Measurements from ENCODE around the gene SLC37A4. TPM values are rescaled to one million over a fixed set of nuclear protein-coding genes. Genes with fewer than 3 reads are reported as not detected.
"Not testable (repeated sequence)": the region's sequence is repeated elsewhere in the genome, so short reads cannot be mapped to it uniquely, and the experiment has no call there.

SLC37A4 gene
- total RNA-seq, 1 experiment from 2014 or later: 49.3 TPM

- no peaks in the 10 kb centered on the region for H3K27me3 ChIP-seq (replicated peaks; ENCODE audit: insufficient read depth, low read depth, low read length, poor library complexity)
- H3K9me3 ChIP-seq (ENCODE audit: low read depth, low read length, poor library complexity, severe bottlenecking): no peaks in the 10 kb centered on the region
- H3K4me3 ChIP-seq (ENCODE audit: low read depth, low read length, poor library complexity, severe bottlenecking): no peak overlapping the region
- no peaks in the 10 kb centered on the region for H3K36me3 ChIP-seq (ENCODE audit: insufficient read depth, low read length, poor library complexity, severe bottlenecking)
- no peak for DNase-seq (ENCODE audit: low spot score)
- intact Hi-C loops (cut with micrococcal nuclease; ENCODE audit: unreplicated experiment): no loop called here
- ChIA-PET CTCF (interaction anchor here (0.6 kb wide), 1 partner anchor 287 kb away, joined by 3 read pairs; no protein-coding TSS in a partner anchor), POLR2A (ENCODE audit: low non-redundant PET) (no interaction called here)
- BruUV-seq (replicated peaks): no TSS peak
- no peak overlapping the region for H3K27ac ChIP-seq (ENCODE audit: low read depth, low read length, poor library complexity, severe bottlenecking)
- TF ChIP-seq, protein P1, sequence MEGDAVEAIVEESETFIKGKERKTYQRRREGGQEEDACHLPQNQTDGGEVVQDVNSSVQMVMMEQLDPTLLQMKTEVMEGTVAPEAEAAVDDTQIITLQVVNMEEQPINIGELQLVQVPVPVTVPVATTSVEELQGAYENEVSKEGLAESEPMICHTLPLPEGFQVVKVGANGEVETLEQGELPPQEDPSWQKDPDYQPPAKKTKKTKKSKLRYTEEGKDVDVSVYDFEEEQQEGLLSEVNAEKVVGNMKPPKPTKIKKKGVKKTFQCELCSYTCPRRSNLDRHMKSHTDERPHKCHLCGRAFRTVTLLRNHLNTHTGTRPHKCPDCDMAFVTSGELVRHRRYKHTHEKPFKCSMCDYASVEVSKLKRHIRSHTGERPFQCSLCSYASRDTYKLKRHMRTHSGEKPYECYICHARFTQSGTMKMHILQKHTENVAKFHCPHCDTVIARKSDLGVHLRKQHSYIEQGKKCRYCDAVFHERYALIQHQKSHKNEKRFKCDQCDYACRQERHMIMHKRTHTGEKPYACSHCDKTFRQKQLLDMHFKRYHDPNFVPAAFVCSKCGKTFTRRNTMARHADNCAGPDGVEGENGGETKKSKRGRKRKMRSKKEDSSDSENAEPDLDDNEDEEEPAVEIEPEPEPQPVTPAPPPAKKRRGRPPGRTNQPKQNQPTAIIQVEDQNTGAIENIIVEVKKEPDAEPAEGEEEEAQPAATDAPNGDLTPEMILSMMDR (conservative IDR thresholded peaks at IDR 0.05; ENCODE audit: low read depth, low read length): no peak
- no peak for TF ChIP-seq EZH2 (IDR thresholded peaks at IDR 0.05; ENCODE audit: borderline replicate concordance, low read depth, low read length, poor library complexity, severe bottlenecking)
- no peaks in the 10 kb centered on the region for H3K4me1 ChIP-seq (ENCODE audit: insufficient read depth, low read length, poor library complexity, severe bottlenecking)
Observed at GRCh38 chr11:118984825-118985224, 45.9 kb downstream of the SLC37A4 start.

GRCh38 chr11:118984337-118984736, 46.3 kb downstream of the SLC37A4 start:
- DNase-seq (ENCODE audit: low spot score); H3K9me3 ChIP-seq (ENCODE audit: low read depth, low read length, poor library complexity, severe bottlenecking); intact Hi-C loops (cut with micrococcal nuclease; ENCODE audit: unreplicated experiment); H3K36me3 ChIP-seq (ENCODE audit: insufficient read depth, low read length, poor library complexity, severe bottlenecking); H3K27me3 ChIP-seq (replicated peaks; ENCODE audit: insufficient read depth, low read depth, low read length, poor library complexity); H3K27ac ChIP-seq (ENCODE audit: low read depth, low read length, poor library complexity, severe bottlenecking); H3K4me1 ChIP-seq (ENCODE audit: insufficient read depth, low read length, poor library complexity, severe bottlenecking); POLR2A ChIA-PET (ENCODE audit: low non-redundant PET); CTCF ChIA-PET; H3K4me3 ChIP-seq (ENCODE audit: low read depth, low read length, poor library complexity, severe bottlenecking); BruUV-seq (replicated peaks): not testable (repeated sequence)

DNA sequence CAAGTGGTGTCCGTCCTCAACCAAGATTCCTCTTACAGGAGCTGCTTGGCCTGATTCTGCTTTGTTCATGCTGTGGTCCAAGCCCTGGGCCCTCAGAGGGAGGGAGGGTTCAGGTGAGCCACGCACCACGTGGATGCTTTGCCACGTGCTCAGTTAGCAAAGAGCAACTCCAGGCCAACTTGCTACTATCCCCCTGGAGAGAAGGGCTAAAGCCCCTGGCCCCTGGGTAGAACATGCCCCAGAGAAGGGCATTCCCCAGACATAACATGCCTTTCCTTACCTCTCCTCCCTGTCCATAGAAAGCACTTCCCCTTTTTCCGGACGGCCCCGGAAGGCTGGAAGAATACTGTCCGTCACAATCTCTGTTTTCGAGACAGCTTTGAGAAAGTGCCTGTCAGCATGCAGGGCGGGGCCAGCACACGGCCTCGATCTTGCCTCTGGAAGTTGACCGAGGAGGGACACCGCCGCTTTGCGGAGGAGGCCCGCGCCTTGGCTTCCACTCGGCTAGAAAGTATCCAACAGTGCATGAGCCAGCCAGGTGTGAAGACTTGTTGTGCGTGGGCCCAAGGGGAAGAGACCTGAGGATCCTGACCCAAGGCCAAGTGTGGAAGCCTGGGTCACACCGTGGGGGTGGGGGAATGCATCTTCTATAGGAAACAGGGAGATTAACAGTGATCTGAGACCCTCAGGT, 50.3 kb downstream of the SLC37A4 start:
- no peak for DNase-seq (ENCODE audit: low spot score)
- peaks cover 7% of the 10 kb centered on the region for H3K4me1 ChIP-seq (ENCODE audit: insufficient read depth, low read length, poor library complexity, severe bottlenecking)
- ChIA-PET POLR2A (ENCODE audit: low non-redundant PET) (no interaction called here), CTCF (no interaction called here)
- intact Hi-C loops (cut with micrococcal nuclease; ENCODE audit: unreplicated experiment): no loop called here
- H3K36me3 ChIP-seq (ENCODE audit: insufficient read depth, low read length, poor library complexity, severe bottlenecking): no peaks in the 10 kb centered on the region
- H3K9me3 ChIP-seq (ENCODE audit: low read depth, low read length, poor library complexity, severe bottlenecking): no peaks in the 10 kb centered on the region
- no peak overlapping the region for H3K27ac ChIP-seq (ENCODE audit: low read depth, low read length, poor library complexity, severe bottlenecking)
- H3K4me3 ChIP-seq (ENCODE audit: low read depth, low read length, poor library complexity, severe bottlenecking): no peak overlapping the region
- no peaks in the 10 kb centered on the region for H3K27me3 ChIP-seq (replicated peaks; ENCODE audit: insufficient read depth, low read depth, low read length, poor library complexity)
- no TSS peak for BruUV-seq (replicated peaks)
- TF ChIP-seq EZH2 (IDR thresholded peaks at IDR 0.05; ENCODE audit: borderline replicate concordance, low read depth, low read length, poor library complexity, severe bottlenecking): no peak
- TF ChIP-seq, protein P1 (conservative IDR thresholded peaks at IDR 0.05; ENCODE audit: low read depth, low read length): no peak

DNA sequence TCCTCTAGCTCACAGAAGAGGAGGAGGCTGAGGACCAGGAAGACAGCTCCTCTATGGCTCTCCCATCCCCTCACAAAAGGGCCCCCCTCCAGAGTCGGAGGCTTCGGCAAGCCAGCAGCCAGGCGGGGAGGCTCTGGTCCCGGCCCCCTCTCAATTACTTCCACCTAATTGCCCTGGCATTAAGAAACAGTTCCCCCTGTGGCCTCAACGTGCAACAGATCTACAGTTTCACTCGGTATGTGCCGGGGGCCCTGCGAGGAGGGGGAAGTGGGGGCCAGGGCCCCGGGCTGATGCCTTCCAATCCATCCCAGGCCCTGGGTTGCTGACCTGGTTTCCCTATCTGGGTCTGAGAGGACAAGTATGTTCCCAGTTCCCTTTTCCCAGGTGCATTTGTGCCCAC, 51.2 kb downstream of the SLC37A4 start:
- BruUV-seq (replicated peaks): no TSS peak
- no peaks in the 10 kb centered on the region for H3K36me3 ChIP-seq (ENCODE audit: insufficient read depth, low read length, poor library complexity, severe bottlenecking)
- no peaks in the 10 kb centered on the region for H3K27me3 ChIP-seq (replicated peaks; ENCODE audit: insufficient read depth, low read depth, low read length, poor library complexity)
- H3K27ac ChIP-seq (ENCODE audit: low read depth, low read length, poor library complexity, severe bottlenecking): no peak overlapping the region
- no peaks in the 10 kb centered on the region for H3K9me3 ChIP-seq (ENCODE audit: low read depth, low read length, poor library complexity, severe bottlenecking)
- peak; percentile 38 for DNase-seq (ENCODE audit: low spot score)
- TF ChIP-seq, protein P1 (conservative IDR thresholded peaks at IDR 0.05; ENCODE audit: low read depth, low read length): peak; percentile 31
- no peak for TF ChIP-seq EZH2 (IDR thresholded peaks at IDR 0.05; ENCODE audit: borderline replicate concordance, low read depth, low read length, poor library complexity, severe bottlenecking)
- CTCF ChIA-PET: no interaction called here
- no peak overlapping the region for H3K4me3 ChIP-seq (ENCODE audit: low read depth, low read length, poor library complexity, severe bottlenecking)
- peaks cover 7% of the 10 kb centered on the region for H3K4me1 ChIP-seq (ENCODE audit: insufficient read depth, low read length, poor library complexity, severe bottlenecking)
- intact Hi-C loops (cut with micrococcal nuclease; ENCODE audit: unreplicated experiment): no loop called here
- POLR2A ChIA-PET (ENCODE audit: low non-redundant PET): no interaction called here
